ENCODE results near the gene RANBP9.

RANBP9 gene

DNA sequence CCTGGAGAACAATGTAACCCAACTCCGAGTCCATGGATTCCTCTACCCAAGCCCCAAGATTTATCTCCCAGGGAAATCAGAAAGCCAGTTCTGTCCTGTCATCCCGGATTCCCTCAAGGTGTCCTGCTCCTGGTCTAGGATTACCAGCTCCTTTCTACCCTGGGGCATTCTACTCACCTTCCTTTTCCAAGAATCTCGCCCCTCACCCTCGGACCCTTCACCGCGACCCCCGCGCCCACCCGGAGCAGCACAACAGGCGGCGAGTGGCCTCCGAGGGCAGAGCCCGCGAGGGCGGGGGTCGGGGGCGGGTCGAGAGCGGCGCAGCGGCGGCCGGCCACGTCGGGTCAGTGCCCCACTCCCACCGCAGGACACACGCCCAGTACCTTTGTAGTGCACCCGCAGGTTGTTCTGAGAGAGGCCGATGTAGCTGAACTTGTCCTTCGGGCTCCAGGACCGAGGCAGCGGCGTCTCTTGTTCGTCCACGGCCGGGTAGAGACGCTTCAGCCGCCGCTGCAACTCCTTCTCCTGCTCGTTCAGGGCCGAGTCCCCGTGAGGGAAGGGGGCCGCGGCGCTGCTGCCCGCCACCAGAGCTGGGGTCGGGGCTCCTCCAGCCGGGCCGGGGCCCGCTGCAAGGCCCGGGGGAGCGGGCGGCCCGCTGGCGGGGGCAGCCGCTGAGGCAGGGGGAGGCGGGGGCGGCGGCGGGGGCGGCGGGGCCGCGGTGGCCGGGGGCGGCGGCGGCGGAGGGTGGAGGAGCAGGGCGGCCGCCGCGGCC, 897 bp downstream of the RANBP9 start:
- Histone ChIP-seq H2AFZ (ENCODE audit: low read depth) (peak overlapping the region; percentile 41; the same call in 1 of the 2 replicates), H3K27ac (peak overlapping the region; percentile 66), H3K27me3 (ENCODE audit: insufficient read depth, low read depth) (no peaks in the 10 kb centered on the region), H3K4me3 (IDR thresholded peaks at IDR 0.05; ENCODE audit: insufficient read depth, low read depth, low read length) (no peak overlapping the region), H4K20me1 (ENCODE audit: insufficient read depth) (0 out of 2 replicates have a peak, but pooled peaks cover 7% of the 10 kb centered on the region), H3K9ac (peak overlapping the region; percentile 77), H3K4me2 (peak overlapping the region; percentile 77), H3K36me3 (ENCODE audit: insufficient read depth) (no peaks in the 10 kb centered on the region), H3K4me1 (ENCODE audit: low read depth, poor library complexity, severe bottlenecking) (peaks cover 40% of the 10 kb centered on the region), H3K79me2 (ENCODE audit: insufficient read depth, low read depth) (peaks cover 51% of the 10 kb centered on the region)
- TF ChIP-seq, protein P1, sequence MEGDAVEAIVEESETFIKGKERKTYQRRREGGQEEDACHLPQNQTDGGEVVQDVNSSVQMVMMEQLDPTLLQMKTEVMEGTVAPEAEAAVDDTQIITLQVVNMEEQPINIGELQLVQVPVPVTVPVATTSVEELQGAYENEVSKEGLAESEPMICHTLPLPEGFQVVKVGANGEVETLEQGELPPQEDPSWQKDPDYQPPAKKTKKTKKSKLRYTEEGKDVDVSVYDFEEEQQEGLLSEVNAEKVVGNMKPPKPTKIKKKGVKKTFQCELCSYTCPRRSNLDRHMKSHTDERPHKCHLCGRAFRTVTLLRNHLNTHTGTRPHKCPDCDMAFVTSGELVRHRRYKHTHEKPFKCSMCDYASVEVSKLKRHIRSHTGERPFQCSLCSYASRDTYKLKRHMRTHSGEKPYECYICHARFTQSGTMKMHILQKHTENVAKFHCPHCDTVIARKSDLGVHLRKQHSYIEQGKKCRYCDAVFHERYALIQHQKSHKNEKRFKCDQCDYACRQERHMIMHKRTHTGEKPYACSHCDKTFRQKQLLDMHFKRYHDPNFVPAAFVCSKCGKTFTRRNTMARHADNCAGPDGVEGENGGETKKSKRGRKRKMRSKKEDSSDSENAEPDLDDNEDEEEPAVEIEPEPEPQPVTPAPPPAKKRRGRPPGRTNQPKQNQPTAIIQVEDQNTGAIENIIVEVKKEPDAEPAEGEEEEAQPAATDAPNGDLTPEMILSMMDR (conservative IDR thresholded peaks at IDR 0.05; ENCODE audit: low read depth, low read length): no peak

DNA sequence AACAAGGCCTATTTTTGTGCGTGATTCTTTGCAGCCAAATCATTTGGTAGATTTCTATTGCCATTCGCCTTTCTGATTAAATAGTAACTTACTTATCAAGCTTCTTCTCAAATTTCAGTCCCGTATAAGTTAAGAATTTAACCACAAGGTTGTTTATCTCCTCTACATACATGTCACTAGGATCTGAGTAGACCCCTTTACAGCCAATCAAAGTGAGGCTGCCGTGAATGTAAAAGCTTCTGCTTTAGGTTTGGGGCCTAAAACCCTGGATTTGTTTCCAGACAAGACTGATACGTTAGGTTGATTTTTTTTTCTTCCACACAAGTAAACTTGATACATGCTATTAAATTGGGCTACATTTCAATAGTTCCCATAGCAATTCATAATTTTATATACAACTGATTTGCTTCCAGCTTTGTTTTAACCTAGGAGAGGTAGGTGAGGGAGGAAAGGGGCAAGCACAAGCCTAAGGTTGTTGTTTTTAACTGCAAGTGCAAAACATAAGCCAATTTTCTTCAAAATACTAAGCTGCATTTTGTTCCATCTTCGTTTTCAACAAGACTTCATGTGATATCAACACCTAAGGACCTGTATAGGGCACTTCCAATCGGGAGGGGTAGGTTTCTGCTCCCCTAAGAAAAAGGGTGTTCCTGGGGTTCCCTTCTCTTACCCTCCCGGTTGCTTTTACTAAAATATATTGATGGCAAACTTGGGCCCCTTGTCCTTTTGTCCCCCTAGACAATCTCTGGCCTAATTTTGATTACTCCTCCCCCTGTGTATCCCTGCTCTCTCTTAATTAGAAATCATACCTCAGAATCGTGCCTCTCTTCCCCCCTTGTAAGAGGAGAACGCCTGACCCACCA, 1.7 kb downstream of the RANBP9 start:
- TF ChIP-seq, protein P1 (conservative IDR thresholded peaks at IDR 0.05; ENCODE audit: low read depth, low read length): no peak
- Histone ChIP-seq H3K36me3 (ENCODE audit: insufficient read depth) (no peaks in the 10 kb centered on the region), H2AFZ (ENCODE audit: low read depth) (no peak overlapping the region), H3K4me2 (peak overlapping the region; percentile 77), H3K27ac (peak overlapping the region; percentile 66), H3K4me1 (ENCODE audit: low read depth, poor library complexity, severe bottlenecking) (peaks cover 32% of the 10 kb centered on the region), H3K27me3 (ENCODE audit: insufficient read depth, low read depth) (no peaks in the 10 kb centered on the region), H3K9ac (peak overlapping the region; percentile 77), H4K20me1 (ENCODE audit: insufficient read depth) (0 out of 2 replicates have a peak, but pooled peaks cover 7% of the 10 kb centered on the region), H3K4me3 (IDR thresholded peaks at IDR 0.05; ENCODE audit: insufficient read depth, low read depth, low read length) (no peak overlapping the region), H3K79me2 (ENCODE audit: insufficient read depth, low read depth) (peaks cover 59% of the 10 kb centered on the region)

DNA sequence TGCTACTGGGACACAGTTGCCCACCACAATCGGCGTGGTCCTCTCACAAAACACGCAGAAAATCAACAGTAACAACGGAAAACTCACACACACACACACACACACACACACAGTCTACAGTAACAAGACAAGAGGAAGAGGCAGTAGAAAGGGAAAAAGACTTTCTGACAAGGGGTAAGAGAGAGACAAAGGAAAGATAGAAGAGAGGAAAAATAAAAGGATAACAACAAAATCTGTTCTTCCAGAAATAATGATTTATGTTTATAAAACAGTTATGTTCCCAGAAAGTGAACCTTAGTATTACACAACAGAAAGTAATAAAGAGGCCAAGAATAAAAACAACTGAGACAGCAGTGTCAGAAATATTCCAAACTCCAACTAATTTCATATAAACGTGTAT, 2.9 kb downstream of the RANBP9 start:
- Histone ChIP-seq H3K4me2 (peak overlapping the region; percentile 77), H3K9ac (peak overlapping the region; percentile 77; the same call in 1 of the 2 replicates), H3K4me3 (IDR thresholded peaks at IDR 0.05; ENCODE audit: insufficient read depth, low read depth, low read length) (no peak overlapping the region), H3K27me3 (ENCODE audit: insufficient read depth, low read depth) (no peaks in the 10 kb centered on the region), H4K20me1 (ENCODE audit: insufficient read depth) (0 out of 2 replicates have a peak, but pooled peaks cover 7% of the 10 kb centered on the region), H3K79me2 (ENCODE audit: insufficient read depth, low read depth) (peaks cover 71% of the 10 kb centered on the region), H3K4me1 (ENCODE audit: low read depth, poor library complexity, severe bottlenecking) (peaks cover 26% of the 10 kb centered on the region), H3K27ac (peak overlapping the region; percentile 66; the same call in 1 of the 2 replicates), H3K36me3 (ENCODE audit: insufficient read depth) (no peaks in the 10 kb centered on the region), H2AFZ (ENCODE audit: low read depth) (no peak overlapping the region)
- TF ChIP-seq, protein P1 (conservative IDR thresholded peaks at IDR 0.05; ENCODE audit: low read depth, low read length): no peak

DNA sequence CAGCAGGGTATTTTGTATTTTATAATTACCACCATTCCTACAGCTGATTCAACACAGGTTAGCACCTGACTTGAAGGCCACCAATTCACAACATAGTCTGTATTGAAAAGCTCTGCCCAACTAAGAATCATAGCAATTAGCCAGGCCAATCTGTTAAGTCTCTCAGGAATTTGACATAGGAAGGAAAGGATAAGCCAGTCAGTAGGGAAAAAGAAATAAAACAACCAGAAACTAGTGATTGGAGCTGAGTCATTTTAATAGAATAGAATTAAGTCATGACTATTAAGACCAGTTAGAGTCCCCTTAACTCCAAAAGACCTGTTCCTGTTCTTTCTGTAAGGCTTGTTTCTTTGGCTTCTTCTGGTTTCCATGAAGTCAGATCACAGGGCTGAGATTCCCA, 8.1 kb downstream of the RANBP9 start:
- no peak overlapping the region for H3K27ac ChIP-seq
- H4K20me1 ChIP-seq (ENCODE audit: insufficient read depth): 0 out of 2 replicates have a peak, but pooled peaks cover 7% of the 10 kb centered on the region
- H3K79me2 ChIP-seq (ENCODE audit: insufficient read depth, low read depth): peaks cover 100% of the 10 kb centered on the region
- peaks cover 13% of the 10 kb centered on the region for H3K4me1 ChIP-seq (ENCODE audit: low read depth, poor library complexity, severe bottlenecking)
- TF ChIP-seq, protein P1 (conservative IDR thresholded peaks at IDR 0.05; ENCODE audit: low read depth, low read length): no peak
- no peak overlapping the region for H3K4me2 ChIP-seq
- no peak overlapping the region for H2AFZ ChIP-seq (ENCODE audit: low read depth)
- H3K27me3 ChIP-seq (ENCODE audit: insufficient read depth, low read depth): no peaks in the 10 kb centered on the region
- H3K9ac ChIP-seq: no peak overlapping the region
- H3K4me3 ChIP-seq (IDR thresholded peaks at IDR 0.05; ENCODE audit: insufficient read depth, low read depth, low read length): no peak overlapping the region
- H3K36me3 ChIP-seq (ENCODE audit: insufficient read depth): no peaks in the 10 kb centered on the region

All from KMS-11 (cell line).